Occipital lobe (tissue), 3 donors: Measurements from ENCODE around the gene MTA2. TPM values are rescaled to one million over a fixed set of nuclear protein-coding genes. Genes with fewer than 3 reads are reported as not detected.

Source experiments
- DNase-seq: peaks from one replicate; lab custom pipeline; 2025; lab: John Stamatoyannopoulos, UW
- small RNA-seq: library from RNA; depleted of rRNA; stranded (forward); fragments of <200 nt; gene quantifications from one replicate; pipeline ENCODE3, GENCODE V24; 2014
- total RNA-seq: library from RNA; depleted of rRNA; stranded (reverse); fragments of >200 nt; gene quantifications from one replicate; pipeline ENCODE4 v1.2.3, GENCODE V29; 2014

MTA2 gene
- total RNA-seq, 1 donor from 2014 or later = 129 TPM

DNA sequence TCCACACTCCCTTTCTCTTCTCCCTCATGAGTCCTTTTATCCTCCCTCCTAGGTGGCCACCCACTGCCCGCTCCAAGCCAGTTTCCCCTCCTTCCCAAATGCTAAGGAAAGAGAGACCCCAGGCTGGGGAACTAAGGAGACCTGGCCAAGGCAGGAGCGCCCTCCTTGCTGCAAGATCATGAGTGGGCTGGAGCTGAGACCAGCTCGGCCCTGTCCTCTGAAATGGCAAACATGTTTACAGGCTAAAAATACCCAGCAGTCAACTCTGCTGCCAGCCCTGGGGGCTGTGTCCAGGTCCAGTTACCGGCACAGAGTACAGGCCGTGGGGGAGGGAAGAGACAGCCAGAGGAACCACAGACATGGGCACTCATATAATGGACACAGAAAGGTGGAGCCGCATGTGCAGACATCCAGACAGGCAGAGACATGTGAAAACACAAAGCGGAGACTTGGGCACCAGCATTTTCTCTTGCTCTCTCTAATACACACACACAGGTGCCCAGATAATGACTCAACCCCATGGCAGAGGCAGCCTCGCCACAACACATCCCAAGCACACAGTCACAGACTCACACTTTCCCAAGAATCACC lies 53.9 kb downstream of the MTA2 start:
- DNase-seq = no peak

DNA sequence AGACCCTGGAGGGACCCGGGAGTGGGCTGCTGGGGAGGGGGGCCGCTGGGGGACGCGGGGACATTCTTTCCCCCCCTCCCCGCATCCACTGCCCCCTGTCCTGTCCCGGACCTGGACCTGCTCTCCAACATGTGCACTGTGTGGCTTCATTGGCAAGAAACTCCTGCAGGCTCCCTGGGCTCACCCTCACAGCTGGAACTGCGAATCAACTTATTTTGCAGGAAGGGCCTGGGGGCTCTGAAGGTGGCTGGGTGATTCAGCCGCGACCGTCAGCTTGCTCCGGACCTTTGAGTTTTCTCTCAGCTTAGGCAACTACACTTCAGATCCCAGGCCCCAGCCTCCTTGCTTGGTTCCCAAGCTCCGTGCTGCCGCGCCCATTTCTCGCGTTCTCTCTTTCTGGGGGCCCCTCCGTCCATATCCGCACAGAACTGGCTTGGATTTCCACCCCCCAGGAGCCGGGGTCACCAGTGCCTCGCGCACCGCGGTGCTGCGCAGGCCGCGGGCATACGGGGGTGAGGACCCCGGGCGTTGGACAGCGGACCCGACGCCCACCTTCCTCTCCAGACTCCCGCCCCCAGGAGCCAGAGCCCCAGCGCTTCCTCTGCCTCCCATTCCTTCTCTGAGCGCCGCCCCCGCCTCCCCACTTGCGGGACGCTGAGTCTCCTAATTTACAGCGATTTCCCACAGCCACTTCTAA lies 54.6 kb downstream of the MTA2 start:
- DNase-seq = no peak

DNA sequence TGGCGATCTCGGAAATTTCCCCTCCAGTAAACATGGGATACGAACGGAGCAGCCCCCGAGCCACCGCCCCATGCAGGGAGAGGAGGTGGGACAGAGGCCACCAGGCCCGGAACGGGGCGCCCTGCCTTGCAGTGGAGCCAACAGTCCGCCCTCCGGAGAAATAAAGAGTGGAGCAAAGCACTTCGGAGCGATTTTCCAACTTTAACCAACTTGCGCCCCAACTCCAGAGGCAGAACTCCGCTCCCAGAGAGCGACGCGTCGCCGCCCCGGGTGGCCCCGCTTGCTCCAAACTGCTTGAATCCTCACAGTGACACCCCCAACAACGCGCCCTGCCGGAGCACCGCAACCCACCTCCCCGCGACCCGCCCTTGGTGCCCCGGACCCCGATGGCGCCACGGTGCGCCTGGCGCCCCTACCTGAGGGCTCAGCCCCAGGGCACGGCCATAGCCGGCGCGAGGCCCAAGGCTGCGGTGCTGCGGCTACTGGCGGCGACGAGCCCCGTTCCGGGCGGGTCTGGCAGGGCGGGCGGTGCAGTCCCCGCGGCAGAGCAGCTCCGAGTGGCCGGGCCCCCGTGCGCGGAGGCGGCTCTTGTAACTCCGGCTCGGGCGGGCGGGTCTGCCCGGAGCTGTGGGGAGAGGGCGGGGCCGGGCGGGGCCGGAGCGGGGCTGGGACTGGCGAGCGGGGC lies 55.3 kb downstream of the MTA2 start, which contains the start of gene AHNAK:
AHNAK (minus strand) TSS at position 563 of the 685 bp plus-strand sequence. CDS start 10,708 bp downstream, outside the sequence.
- DNase-seq = no peak

DNA sequence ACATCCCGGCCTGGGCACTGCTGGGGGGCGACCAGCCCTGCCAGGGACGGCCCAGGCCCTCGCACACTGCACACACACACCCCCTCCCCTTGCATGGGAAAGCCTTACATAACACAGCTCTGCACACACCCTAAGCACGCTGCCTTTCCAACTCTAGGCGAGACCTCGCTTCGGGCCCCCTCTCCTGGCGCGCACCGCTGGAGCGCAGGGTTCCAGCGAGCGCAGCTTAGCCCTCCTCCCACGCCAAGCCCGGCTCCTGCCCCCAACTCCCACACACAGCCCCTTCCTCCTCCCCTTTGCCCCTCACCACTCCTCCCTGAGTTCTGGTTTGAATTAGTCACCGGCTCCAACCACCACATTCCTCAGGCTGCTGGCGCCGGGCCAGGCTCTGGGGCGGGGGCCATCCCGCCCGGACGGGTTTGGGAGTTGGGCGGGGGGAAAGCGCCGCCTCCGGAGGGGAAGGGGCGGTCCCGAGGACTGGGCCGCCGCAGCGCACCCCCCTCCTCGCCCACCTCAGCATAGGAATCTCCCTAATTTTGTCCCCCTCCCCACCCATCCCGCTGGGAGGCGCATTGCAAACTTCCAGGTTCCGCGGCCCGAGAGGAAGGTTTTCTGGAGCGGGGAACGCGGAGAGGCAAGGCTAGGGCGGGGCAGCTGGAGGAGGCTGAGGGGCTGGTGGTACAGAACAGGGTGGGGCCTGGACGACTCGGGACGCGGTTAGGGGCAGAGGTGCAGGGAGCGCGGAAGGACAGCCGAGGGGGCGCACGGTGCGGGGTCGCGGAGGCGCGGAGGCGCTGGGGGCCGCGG lies 56.0 kb downstream of the MTA2 start:
- DNase-seq = no peak

DNA sequence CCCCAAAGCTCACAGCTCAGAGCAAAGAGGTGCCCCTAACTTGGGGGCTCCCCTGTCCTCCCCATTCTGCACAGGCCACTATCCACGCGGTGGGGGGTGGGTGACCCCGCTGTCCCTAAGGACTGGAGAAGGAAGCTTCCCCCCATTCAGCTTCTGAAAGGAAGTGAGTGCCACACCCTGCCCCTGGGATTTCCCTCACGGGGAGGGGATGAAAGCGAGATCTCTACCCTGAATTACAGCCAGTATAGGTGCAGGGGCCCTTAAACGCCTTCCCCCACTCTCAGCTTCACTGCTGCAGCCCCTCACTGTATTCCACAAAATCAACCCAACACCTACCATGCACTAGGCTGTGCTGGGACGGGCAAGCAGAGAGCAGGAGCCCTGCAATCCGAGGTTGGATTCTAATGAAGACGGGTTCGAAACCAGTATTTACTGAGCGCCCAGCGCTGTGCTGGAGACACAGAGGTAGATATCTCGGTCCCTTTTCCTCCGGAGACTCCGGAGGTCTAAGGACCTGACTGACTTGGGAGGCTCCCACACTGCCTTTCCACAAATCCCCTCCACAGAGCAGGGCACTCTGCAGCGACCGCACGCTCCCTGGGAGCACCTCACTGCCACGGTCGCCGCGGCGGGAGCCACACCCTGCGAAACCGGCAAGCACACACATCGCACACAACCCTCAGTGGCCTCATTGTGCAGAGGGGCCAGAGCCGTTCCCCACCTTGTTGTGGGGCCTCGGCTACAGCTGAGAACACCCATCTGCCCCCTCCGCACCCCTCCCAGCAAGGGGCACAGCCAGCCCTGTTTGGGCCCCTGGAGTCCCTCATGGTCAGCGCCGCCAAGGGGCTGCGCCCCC lies 56.9 kb downstream of the MTA2 start:
- no peak for DNase-seq

DNA sequence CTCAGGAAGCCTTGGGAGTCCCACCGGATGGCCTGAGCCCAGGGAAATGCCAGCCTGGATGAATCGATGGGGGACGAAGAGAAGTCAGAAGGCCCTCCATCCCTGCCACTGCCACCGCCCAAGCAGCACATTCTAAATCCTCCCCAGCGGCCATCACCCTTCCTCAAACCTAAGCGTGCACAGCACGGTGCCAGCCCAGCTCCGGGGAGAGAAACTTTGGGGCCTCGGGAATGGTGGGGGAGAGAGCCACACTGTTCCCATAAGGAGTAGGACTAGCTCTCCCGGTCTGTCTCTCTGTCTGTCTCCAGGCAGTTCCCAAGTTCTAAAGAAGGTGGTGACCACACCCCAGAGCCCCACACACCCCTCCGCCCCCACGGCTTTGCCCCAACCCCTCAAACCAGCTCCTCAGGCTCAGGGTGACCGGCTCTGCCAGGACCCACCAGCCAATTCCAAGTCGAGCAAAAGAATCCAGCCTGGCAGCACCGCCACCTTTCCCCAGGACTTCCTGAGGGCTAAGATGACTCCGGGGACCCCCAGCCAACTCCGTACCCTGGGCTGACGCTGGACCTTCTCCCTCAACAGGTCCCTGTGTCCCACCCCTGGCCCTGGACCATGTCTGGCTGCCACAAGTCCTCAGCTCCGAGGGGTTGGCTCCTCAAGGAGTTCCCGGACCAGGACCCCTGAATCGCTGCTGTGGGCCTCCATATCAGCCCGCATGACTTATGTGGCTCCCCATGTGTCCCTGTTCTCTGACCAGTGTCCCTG lies 57.8 kb downstream of the MTA2 start:
- no peak for DNase-seq

Small RNA genes within 50 kb of the gene (small RNA-seq; reads per million reads assigned to genes)
- gene AP001458.1 = not detected
- not detected for gene EEF1G
- 0.26 reads per million for gene MIR6747

Other genes with a start within 250 kb of the MTA2 start
- gene SCGB1A1, start 182.8 kb downstream of the MTA2 start, total RNA-seq = not detected
- gene AHNAK, start 55.1 kb downstream of the MTA2 start, total RNA-seq = 18.6 TPM
- gene EEF1G, start 28.0 kb downstream of the MTA2 start, total RNA-seq = 1,633 TPM
- gene TUT1, start 10.3 kb downstream of the MTA2 start, total RNA-seq = 4.5 TPM
- 4.5 TPM for gene EML3, start 10.9 kb upstream of the MTA2 start, total RNA-seq
- gene ROM1, start 11.4 kb upstream of the MTA2 start, total RNA-seq = 3.1 TPM
- gene B3GAT3, start 20.1 kb upstream of the MTA2 start, total RNA-seq = 21.4 TPM
- gene GANAB, start 44.7 kb upstream of the MTA2 start, total RNA-seq = 61.8 TPM
- gene INTS5, start 51.4 kb upstream of the MTA2 start, total RNA-seq = 20.3 TPM
- gene C11orf98, start 63.3 kb upstream of the MTA2 start, total RNA-seq = 23.7 TPM
- gene CSKMT, start 63.4 kb upstream of the MTA2 start, total RNA-seq = 11.5 TPM
- gene UQCC3, start 69.8 kb upstream of the MTA2 start, total RNA-seq = 6.9 TPM
- 0.94 TPM for gene LBHD1, start 70.4 kb upstream of the MTA2 start, total RNA-seq
- 91.4 TPM for gene UBXN1, start 77.2 kb upstream of the MTA2 start, total RNA-seq
- gene LRRN4CL, start 87.7 kb upstream of the MTA2 start, total RNA-seq = 0.16 TPM
- gene BSCL2, start 105.6 kb upstream of the MTA2 start, total RNA-seq = 133 TPM
- 20.0 TPM for gene GNG3, start 105.8 kb upstream of the MTA2 start, total RNA-seq
- 17.0 TPM for gene HNRNPUL2, start 125.6 kb upstream of the MTA2 start, total RNA-seq
- 23.7 TPM for gene TTC9C, start 126.6 kb upstream of the MTA2 start, total RNA-seq
- gene ZBTB3, start 152.3 kb upstream of the MTA2 start, total RNA-seq = 20.1 TPM
- 47.1 TPM for gene POLR2G, start 159.7 kb upstream of the MTA2 start, total RNA-seq
- gene TAF6L, start 169.5 kb upstream of the MTA2 start, total RNA-seq = 17.2 TPM
- 20.9 TPM for gene TMEM179B, start 185.5 kb upstream of the MTA2 start, total RNA-seq
- 15.9 TPM for gene TMEM223, start 190.1 kb upstream of the MTA2 start, total RNA-seq
- gene NXF1, start 203.6 kb upstream of the MTA2 start, total RNA-seq = 13.1 TPM
- gene STX5, start 230.2 kb upstream of the MTA2 start, total RNA-seq = 32.8 TPM
- gene TEX54, start 231.0 kb upstream of the MTA2 start, total RNA-seq = not detected
- 47.9 TPM for gene WDR74, start 237.7 kb upstream of the MTA2 start, total RNA-seq